SK-N-SH treated with all-trans-retinoic acid at 6 μM for 48 hours (cell line): ENCODE measurements around the gene KLF12.

Experiments used
- ATAC-seq: fragments of 200-7000 bp; cut with Tn5 transposase; 3 replicates; pipeline ENCODE4 v1.9.1; 2020; ENCODE audit warnings: mild to moderate bottlenecking, moderate library complexity
- ARNTL ChIP-seq: fragments of 450-650 bp; formaldehyde crosslinking; IDR thresholded peaks from 2 replicates; pipeline ENCODE4 v1.5.0; 2020; ENCODE audit warnings: low read depth, mild to moderate bottlenecking, moderate library complexity, borderline replicate concordance
- BACH2 ChIP-seq: fragments of 250-450 bp; sonication (Bioruptor Pico); IDR thresholded peaks from 2 replicates; pipeline ENCODE4 v1.9.0; 2021; ENCODE audit warnings: mild to moderate bottlenecking, borderline replicate concordance
- CSDC2 ChIP-seq: fragments of 250-450 bp; sonication (Bioruptor Pico); IDR thresholded peaks from 2 replicates; pipeline ENCODE4 v1.5.0; 2020; ENCODE audit warnings: mild to moderate bottlenecking, moderate library complexity
- ESRRG ChIP-seq: fragments of 250-450 bp; sonication (Bioruptor Pico); IDR thresholded peaks from 2 replicates; pipeline ENCODE4 v1.6.1; 2021; ENCODE audit warnings: mild to moderate bottlenecking
- GLIS3 ChIP-seq: fragments of 250-450 bp; sonication (Bioruptor Pico); IDR thresholded peaks from 2 replicates; pipeline ENCODE4 v1.5.0; 2020; ENCODE audit warnings: mild to moderate bottlenecking, moderate library complexity
- ISL1 ChIP-seq: fragments of 250-450 bp; sonication (Bioruptor Pico); IDR thresholded peaks from 2 replicates; pipeline ENCODE4 v2.1.2; 2022; ENCODE audit warnings: mild to moderate bottlenecking, moderate library complexity
- OSR1 ChIP-seq: fragments of 250-450 bp; sonication (Bioruptor Pico); IDR thresholded peaks from 2 replicates; pipeline ENCODE4 v1.8.0; 2022; ENCODE audit warnings: moderate library complexity, mild to moderate bottlenecking, inconsistent platforms
- PPARA ChIP-seq: fragments of 250-450 bp; sonication (Bioruptor Pico); IDR thresholded peaks from 2 replicates; pipeline ENCODE4 v1.5.0; 2020; ENCODE audit warnings: mild to moderate bottlenecking, borderline replicate concordance
- RARB ChIP-seq: fragments of 250-450 bp; sonication (Bioruptor Pico); IDR thresholded peaks from 2 replicates; pipeline ENCODE4 v1.8.0; 2021; ENCODE audit warnings: mild to moderate bottlenecking, moderate library complexity
- SNAI2 ChIP-seq: fragments of 250-450 bp; sonication (Bioruptor Pico); IDR thresholded peaks from 2 replicates; pipeline ENCODE4 v1.5.0; 2020; ENCODE audit warnings: mild to moderate bottlenecking, moderate library complexity
- TCF4 ChIP-seq: fragments of 250-450 bp; sonication (Bioruptor Pico); IDR thresholded peaks from 2 replicates; pipeline ENCODE4 v1.8.0; 2021; ENCODE audit warnings: mild to moderate bottlenecking, moderate library complexity, borderline replicate concordance
- TOX ChIP-seq: fragments of 250-450 bp; sonication (Bioruptor Pico); IDR thresholded peaks from 2 replicates; pipeline ENCODE4 v1.8.0; 2021; ENCODE audit warnings: mild to moderate bottlenecking, moderate library complexity, borderline replicate concordance
- ZC3H10 ChIP-seq: fragments of 250-450 bp; sonication (Bioruptor Pico); IDR thresholded peaks from 2 replicates; pipeline ENCODE4 v1.5.1; 2021; ENCODE audit warnings: mild to moderate bottlenecking, moderate library complexity
- ZFP3 ChIP-seq: fragments of 250-450 bp; sonication (Bioruptor Pico); IDR thresholded peaks from 2 replicates; pipeline ENCODE4 v1.5.0; 2020; ENCODE audit warnings: mild to moderate bottlenecking, moderate library complexity
- ZFP30 ChIP-seq: fragments of 450-650 bp; formaldehyde crosslinking; IDR thresholded peaks from 2 replicates; pipeline ENCODE4 v1.5.0; 2022; ENCODE audit warnings: mild to moderate bottlenecking, moderate library complexity
- ZNF565 ChIP-seq: fragments of 450-650 bp; formaldehyde crosslinking; conservative IDR thresholded peaks from 2 replicates; pipeline ENCODE4 v1.5.0; 2020; ENCODE audit warnings: low read depth, mild to moderate bottlenecking, moderate library complexity
- ZNF70 ChIP-seq: fragments of 450-650 bp; formaldehyde crosslinking; IDR thresholded peaks from 2 replicates; pipeline ENCODE4 v1.5.0; 2020; ENCODE audit warnings: mild to moderate bottlenecking, moderate library complexity
- ZNF8 ChIP-seq: fragments of 450-650 bp; formaldehyde crosslinking; IDR thresholded peaks from 2 replicates; pipeline ENCODE4 v1.5.0; 2020; ENCODE audit warnings: mild to moderate bottlenecking, moderate library complexity
- TF ChIP-seq, protein P1 (sequence below): fragments of 250-450 bp; sonication (Bioruptor Pico); IDR thresholded peaks from 2 replicates; pipeline ENCODE4 v1.5.0; 2020; ENCODE audit warnings: mild to moderate bottlenecking, moderate library complexity
- TF ChIP-seq, protein P2 (sequence below): fragments of 250-450 bp; sonication (Bioruptor Pico); IDR thresholded peaks from 2 replicates; pipeline ENCODE4 v1.5.1; 2020; ENCODE audit warnings: low read depth, mild to moderate bottlenecking, moderate library complexity
- TF ChIP-seq, protein P3 (sequence below): fragments of 250-450 bp; sonication (Bioruptor Pico); IDR thresholded peaks from 2 replicates; pipeline ENCODE4 v1.5.1; 2021; ENCODE audit warnings: mild to moderate bottlenecking, moderate library complexity
- TF ChIP-seq, protein P4 (sequence below): fragments of 250-450 bp; sonication (Bioruptor Pico); IDR thresholded peaks from 2 replicates; pipeline ENCODE4 v1.8.0; 2020; ENCODE audit warnings: mild to moderate bottlenecking, moderate library complexity, borderline replicate concordance

KLF12 gene

DNA sequence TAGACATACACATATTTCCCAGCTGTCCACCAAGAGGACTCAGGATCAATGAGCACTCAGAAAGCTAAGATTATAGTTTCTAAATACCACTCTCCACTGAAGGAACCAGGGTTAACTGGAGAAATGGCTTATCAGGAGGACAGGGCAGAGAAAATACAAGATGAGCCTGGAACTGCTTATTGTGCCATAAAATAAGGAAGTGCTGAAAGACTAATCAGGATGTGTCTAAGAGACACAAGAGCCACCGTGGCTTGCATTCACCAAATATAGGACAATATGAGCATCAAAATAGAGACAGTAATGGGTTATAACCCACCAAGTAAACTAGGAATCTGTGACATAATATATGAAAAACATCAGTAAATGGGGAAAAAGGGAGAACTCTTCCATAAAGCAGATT lies 32.8 kb downstream of the KLF12 start:
- no peak for TF ChIP-seq CSDC2 (CRISPR knock-in tag)
- TF ChIP-seq GLIS3 (CRISPR knock-in tag), result no peak
- TF ChIP-seq PPARA (CRISPR knock-in tag), result no peak
- no peak for TF ChIP-seq SNAI2 (CRISPR knock-in tag)
- TF ChIP-seq, protein P1, sequence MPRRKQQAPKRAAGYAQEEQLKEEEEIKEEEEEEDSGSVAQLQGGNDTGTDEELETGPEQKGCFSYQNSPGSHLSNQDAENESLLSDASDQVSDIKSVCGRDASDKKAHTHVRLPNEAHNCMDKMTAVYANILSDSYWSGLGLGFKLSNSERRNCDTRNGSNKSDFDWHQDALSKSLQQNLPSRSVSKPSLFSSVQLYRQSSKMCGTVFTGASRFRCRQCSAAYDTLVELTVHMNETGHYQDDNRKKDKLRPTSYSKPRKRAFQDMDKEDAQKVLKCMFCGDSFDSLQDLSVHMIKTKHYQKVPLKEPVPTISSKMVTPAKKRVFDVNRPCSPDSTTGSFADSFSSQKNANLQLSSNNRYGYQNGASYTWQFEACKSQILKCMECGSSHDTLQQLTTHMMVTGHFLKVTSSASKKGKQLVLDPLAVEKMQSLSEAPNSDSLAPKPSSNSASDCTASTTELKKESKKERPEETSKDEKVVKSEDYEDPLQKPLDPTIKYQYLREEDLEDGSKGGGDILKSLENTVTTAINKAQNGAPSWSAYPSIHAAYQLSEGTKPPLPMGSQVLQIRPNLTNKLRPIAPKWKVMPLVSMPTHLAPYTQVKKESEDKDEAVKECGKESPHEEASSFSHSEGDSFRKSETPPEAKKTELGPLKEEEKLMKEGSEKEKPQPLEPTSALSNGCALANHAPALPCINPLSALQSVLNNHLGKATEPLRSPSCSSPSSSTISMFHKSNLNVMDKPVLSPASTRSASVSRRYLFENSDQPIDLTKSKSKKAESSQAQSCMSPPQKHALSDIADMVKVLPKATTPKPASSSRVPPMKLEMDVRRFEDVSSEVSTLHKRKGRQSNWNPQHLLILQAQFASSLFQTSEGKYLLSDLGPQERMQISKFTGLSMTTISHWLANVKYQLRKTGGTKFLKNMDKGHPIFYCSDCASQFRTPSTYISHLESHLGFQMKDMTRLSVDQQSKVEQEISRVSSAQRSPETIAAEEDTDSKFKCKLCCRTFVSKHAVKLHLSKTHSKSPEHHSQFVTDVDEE (CRISPR knock-in tag), result no peak
- TF ChIP-seq, protein P2, sequence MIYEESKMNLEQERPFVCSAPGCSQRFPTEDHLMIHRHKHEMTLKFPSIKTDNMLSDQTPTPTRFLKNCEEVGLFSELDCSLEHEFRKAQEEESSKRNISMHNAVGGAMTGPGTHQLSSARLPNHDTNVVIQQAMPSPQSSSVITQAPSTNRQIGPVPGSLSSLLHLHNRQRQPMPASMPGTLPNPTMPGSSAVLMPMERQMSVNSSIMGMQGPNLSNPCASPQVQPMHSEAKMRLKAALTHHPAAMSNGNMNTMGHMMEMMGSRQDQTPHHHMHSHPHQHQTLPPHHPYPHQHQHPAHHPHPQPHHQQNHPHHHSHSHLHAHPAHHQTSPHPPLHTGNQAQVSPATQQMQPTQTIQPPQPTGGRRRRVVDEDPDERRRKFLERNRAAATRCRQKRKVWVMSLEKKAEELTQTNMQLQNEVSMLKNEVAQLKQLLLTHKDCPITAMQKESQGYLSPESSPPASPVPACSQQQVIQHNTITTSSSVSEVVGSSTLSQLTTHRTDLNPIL (CRISPR knock-in tag), result no peak
- TF ChIP-seq TOX (CRISPR knock-in tag), result no peak
- TF ChIP-seq OSR1 (CRISPR knock-in tag), result no peak
- no peak for TF ChIP-seq ZC3H10 (CRISPR knock-in tag)
- TF ChIP-seq, protein P3, sequence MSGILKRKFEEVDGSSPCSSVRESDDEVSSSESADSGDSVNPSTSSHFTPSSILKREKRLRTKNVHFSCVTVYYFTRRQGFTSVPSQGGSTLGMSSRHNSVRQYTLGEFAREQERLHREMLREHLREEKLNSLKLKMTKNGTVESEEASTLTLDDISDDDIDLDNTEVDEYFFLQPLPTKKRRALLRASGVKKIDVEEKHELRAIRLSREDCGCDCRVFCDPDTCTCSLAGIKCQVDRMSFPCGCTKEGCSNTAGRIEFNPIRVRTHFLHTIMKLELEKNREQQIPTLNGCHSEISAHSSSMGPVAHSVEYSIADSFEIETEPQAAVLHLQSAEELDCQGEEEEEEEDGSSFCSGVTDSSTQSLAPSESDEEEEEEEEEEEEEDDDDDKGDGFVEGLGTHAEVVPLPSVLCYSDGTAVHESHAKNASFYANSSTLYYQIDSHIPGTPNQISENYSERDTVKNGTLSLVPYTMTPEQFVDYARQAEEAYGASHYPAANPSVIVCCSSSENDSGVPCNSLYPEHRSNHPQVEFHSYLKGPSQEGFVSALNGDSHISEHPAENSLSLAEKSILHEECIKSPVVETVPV (CRISPR knock-in tag), result no peak
- TF ChIP-seq TCF4 (CRISPR knock-in tag), result no peak
- no peak for TF ChIP-seq ESRRG (CRISPR knock-in tag)
- no peak for TF ChIP-seq ZNF8
- no peak for TF ChIP-seq ISL1 (CRISPR knock-in tag)
- TF ChIP-seq ARNTL (CRISPR knock-in tag), result no peak
- TF ChIP-seq ZNF565, result no peak
- TF ChIP-seq, protein P4, sequence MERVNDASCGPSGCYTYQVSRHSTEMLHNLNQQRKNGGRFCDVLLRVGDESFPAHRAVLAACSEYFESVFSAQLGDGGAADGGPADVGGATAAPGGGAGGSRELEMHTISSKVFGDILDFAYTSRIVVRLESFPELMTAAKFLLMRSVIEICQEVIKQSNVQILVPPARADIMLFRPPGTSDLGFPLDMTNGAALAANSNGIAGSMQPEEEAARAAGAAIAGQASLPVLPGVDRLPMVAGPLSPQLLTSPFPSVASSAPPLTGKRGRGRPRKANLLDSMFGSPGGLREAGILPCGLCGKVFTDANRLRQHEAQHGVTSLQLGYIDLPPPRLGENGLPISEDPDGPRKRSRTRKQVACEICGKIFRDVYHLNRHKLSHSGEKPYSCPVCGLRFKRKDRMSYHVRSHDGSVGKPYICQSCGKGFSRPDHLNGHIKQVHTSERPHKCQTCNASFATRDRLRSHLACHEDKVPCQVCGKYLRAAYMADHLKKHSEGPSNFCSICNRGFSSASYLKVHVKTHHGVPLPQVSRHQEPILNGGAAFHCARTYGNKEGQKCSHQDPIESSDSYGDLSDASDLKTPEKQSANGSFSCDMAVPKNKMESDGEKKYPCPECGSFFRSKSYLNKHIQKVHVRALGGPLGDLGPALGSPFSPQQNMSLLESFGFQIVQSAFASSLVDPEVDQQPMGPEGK (CRISPR knock-in tag), result no peak
- no peak for ATAC-seq

DNA sequence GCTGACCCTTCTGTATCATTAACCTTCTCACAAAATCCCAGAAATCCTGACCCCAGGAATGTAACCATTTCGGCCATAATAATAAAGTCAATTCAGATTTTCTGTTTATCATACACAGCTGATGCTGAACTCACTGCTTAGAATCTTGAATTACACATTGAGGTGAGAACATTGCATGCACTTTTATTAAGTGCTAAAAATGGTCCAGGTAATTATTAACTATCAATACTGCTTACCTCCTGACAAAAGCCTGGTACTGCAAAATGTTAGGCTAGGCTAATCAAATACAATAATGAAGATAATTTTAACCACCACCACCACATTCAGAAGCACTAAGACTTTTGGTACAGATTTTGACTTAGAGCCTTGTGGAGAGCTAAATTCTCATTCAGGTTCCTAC lies 36.1 kb downstream of the KLF12 start:
- ATAC-seq, result no peak
- no peak for TF ChIP-seq ISL1 (CRISPR knock-in tag)
- TF ChIP-seq, protein P1 (CRISPR knock-in tag), result no peak
- no peak for TF ChIP-seq ZC3H10 (CRISPR knock-in tag)
- no peak for TF ChIP-seq TCF4 (CRISPR knock-in tag)
- TF ChIP-seq ZNF565, result no peak
- no peak for TF ChIP-seq ZFP3 (CRISPR knock-in tag)
- TF ChIP-seq ARNTL (CRISPR knock-in tag), result no peak
- no peak for TF ChIP-seq ZFP30 (CRISPR knock-in tag)
- TF ChIP-seq BACH2 (CRISPR knock-in tag), result no peak
- TF ChIP-seq, protein P2 (CRISPR knock-in tag), result no peak
- TF ChIP-seq, protein P4 (CRISPR knock-in tag), result no peak
- no peak for TF ChIP-seq RARB (CRISPR knock-in tag)
- TF ChIP-seq ZNF8, result no peak
- no peak for TF ChIP-seq PPARA (CRISPR knock-in tag)
- TF ChIP-seq ZNF70 (CRISPR knock-in tag), result no peak
- TF ChIP-seq, protein P3 (CRISPR knock-in tag), result no peak
- TF ChIP-seq SNAI2 (CRISPR knock-in tag), result no peak
- TF ChIP-seq OSR1 (CRISPR knock-in tag), result no peak
- TF ChIP-seq ESRRG (CRISPR knock-in tag), result no peak
